ENCODE results near the gene SLC23A1. TPM values are rescaled to one million over a fixed set of nuclear protein-coding genes. Genes with fewer than 3 reads are reported as not detected.

SLC23A1 gene
- total and polyA plus RNA-seq, 4 donors, result 10.0 to 18.0 (median 17.4) TPM

- TF ChIP-seq YY1 (IDR thresholded peaks at IDR 0.05), result no peak
- TF ChIP-seq HNF4A (conservative IDR thresholded peaks at IDR 0.05), result no peak
- TF ChIP-seq, protein P1, sequence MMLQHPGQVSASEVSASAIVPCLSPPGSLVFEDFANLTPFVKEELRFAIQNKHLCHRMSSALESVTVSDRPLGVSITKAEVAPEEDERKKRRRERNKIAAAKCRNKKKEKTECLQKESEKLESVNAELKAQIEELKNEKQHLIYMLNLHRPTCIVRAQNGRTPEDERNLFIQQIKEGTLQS (IDR thresholded peaks at IDR 0.05), result no peak
- TF ChIP-seq MAX (IDR thresholded peaks at IDR 0.05), result no peak
- H3K36me3 ChIP-seq (ENCODE audit: control insufficient read depth in 4 of 4, insufficient read depth in 3 of 4, low read depth in 1 of 4, low read length in 3 of 4), result peaks cover 0 to 1% (median 0%) of the 10 kb centered on the region in 4 donors
- no peaks in the 10 kb centered on the region for H3K9me3 ChIP-seq (ENCODE audit: control insufficient read depth in 4 of 4, low read length in 3 of 4)
- peak overlapping the region; percentile 29 to 71 for H3K27ac ChIP-seq (ENCODE audit: low read depth in 1 of 2, low read length in 2 of 2)
- peak overlapping the region in 1 of 3 donors; percentile 76 for H3K4me3 ChIP-seq (ENCODE audit: low read depth in 1 of 3, low read length in 3 of 3)
- no peak for DNase-seq (ENCODE audit: low spot score)
- peaks cover 16 to 41% (median 35%) of the 10 kb centered on the region in 4 donors for H3K4me1 ChIP-seq (ENCODE audit: control insufficient read depth in 4 of 4, insufficient read depth in 4 of 4, low read length in 3 of 4)
- H3K27me3 ChIP-seq (ENCODE audit: control insufficient read depth in 4 of 4, insufficient read depth in 4 of 4, low read length in 3 of 4), result no peaks in the 10 kb centered on the region
- peak overlapping the region; percentile 4 to 91 for H3K9ac ChIP-seq (ENCODE audit: low read depth in 1 of 2, low read length in 2 of 2)
- WGBS, result 84% methylated on average over 9 of the region's 9 CpGs
These were observed 1.5 kb upstream of the SLC23A1 start for GRCh38 chr5:139384591-139385051.

DNA sequence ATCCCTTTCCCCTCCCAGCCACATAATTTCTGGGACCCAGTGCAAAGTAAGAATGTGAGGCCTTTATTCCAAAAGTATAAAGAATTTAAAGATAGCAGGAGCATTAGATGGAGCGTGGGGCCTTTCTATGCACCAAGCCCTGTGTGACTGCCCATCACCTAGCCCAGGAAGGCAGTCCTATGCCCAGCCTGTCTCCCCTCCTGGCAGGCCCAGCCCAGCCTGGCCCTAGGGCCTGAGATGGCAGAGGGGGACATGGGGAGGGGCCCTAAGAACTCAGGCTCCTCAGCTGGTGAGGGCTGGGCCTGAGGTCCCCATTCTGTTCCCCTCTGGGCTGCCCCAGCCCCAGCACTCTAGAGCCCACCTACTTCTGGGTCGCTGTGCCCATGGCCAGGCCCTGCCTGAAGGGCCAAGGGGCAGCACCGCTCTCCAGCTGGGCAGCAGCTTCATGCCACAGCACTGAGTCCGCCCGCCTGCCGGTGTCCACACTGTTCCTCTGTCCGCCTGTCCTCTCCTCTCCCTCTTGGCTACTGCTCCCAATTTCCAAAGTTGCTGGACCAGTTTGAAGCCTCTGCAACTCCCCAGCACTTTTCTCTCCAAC is 995 bp upstream of the SLC23A1 start:
- Histone ChIP-seq H3K27me3 (ENCODE audit: control insufficient read depth in 4 of 4, insufficient read depth in 4 of 4, low read length in 3 of 4) (no peaks in the 10 kb centered on the region), H3K4me1 (ENCODE audit: control insufficient read depth in 4 of 4, insufficient read depth in 4 of 4, low read length in 3 of 4) (peaks cover 16 to 41% (median 35%) of the 10 kb centered on the region in 4 donors), H3K27ac (ENCODE audit: low read depth in 1 of 2, low read length in 2 of 2) (peak overlapping the region; percentile 29 to 46), H3K9ac (ENCODE audit: low read depth in 1 of 2, low read length in 2 of 2) (no peak overlapping the region), H3K4me3 (ENCODE audit: low read depth in 1 of 3, low read length in 3 of 3) (no peak overlapping the region), H3K9me3 (ENCODE audit: control insufficient read depth in 4 of 4, low read length in 3 of 4) (no peaks in the 10 kb centered on the region), H3K36me3 (ENCODE audit: control insufficient read depth in 4 of 4, insufficient read depth in 3 of 4, low read depth in 1 of 4, low read length in 3 of 4) (peaks cover 0 to 4% (median 3%) of the 10 kb centered on the region in 4 donors)
- no peak for TF ChIP-seq FOXA2 (IDR thresholded peaks at IDR 0.05)
- TF ChIP-seq GABPA (IDR thresholded peaks at IDR 0.05 in 1 of 2, conservative IDR thresholded peaks at IDR 0.05 in 1 of 2), result no peak
- no peak for TF ChIP-seq EGR1 (IDR thresholded peaks at IDR 0.05; ENCODE audit: low read depth in 2 of 2)
- TF ChIP-seq, protein P1 (IDR thresholded peaks at IDR 0.05), result no peak
- TF ChIP-seq HNF4G (IDR thresholded peaks at IDR 0.05), result no peak
- TF ChIP-seq SP1 (IDR thresholded peaks at IDR 0.05), result no peak
- TF ChIP-seq TAF1 (conservative IDR thresholded peaks at IDR 0.05), result no peak
- WGBS, result 78% methylated on average over 7 of the region's 7 CpGs
- no peak for DNase-seq (ENCODE audit: low spot score)

DNA sequence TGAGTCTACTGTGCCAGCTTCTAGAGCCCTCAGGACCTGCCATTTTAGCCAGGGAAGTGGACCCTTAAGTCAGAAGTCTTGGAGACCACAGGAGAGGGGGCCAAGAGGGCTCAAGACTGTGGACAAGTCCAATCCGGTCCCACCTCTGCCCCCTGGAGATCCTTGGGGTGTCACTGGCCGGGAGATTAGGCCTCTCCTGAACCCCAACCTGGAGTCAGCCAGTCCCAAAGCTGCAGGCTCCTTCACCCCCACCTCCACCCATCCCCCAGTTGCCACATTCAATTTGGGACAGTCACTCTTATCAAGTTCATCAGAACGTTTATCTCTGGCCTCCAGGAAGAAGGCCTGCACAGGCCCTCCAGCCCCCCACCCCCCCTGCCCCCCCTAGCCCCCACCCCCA is 290 bp downstream of the SLC23A1 start:
- Histone ChIP-seq H3K27ac (ENCODE audit: low read depth in 1 of 2, low read length in 2 of 2) (peak overlapping the region; percentile 29 to 38), H3K9ac (ENCODE audit: low read depth in 1 of 2, low read length in 2 of 2) (peak overlapping the region in 1 of 2 donors; percentile 30), H3K4me1 (ENCODE audit: control insufficient read depth in 4 of 4, insufficient read depth in 4 of 4, low read length in 3 of 4) (peaks cover 16 to 41% (median 35%) of the 10 kb centered on the region in 4 donors), H3K36me3 (ENCODE audit: control insufficient read depth in 4 of 4, insufficient read depth in 3 of 4, low read depth in 1 of 4, low read length in 3 of 4) (peaks cover 0 to 12% (median 8%) of the 10 kb centered on the region in 4 donors), H3K27me3 (ENCODE audit: control insufficient read depth in 4 of 4, insufficient read depth in 4 of 4, low read length in 3 of 4) (no peaks in the 10 kb centered on the region), H3K9me3 (ENCODE audit: control insufficient read depth in 4 of 4, low read length in 3 of 4) (no peaks in the 10 kb centered on the region), H3K4me3 (ENCODE audit: low read depth in 1 of 3, low read length in 3 of 3) (peak overlapping the region; percentile 19 to 61 (median 59))
- no peak for DNase-seq (ENCODE audit: low spot score)
- 30% methylated on average over 3 of the region's 3 CpGs for WGBS
- no peak for TF ChIP-seq RAD21 (IDR thresholded peaks at IDR 0.05)
- TF ChIP-seq NR2F2 (IDR thresholded peaks at IDR 0.05), result no peak
- TF ChIP-seq YY1 (IDR thresholded peaks at IDR 0.05), result no peak
- no peak for TF ChIP-seq RXRA (IDR thresholded peaks at IDR 0.05)
- TF ChIP-seq FOXA2 (IDR thresholded peaks at IDR 0.05), result no peak
- no peak for TF ChIP-seq HNF4A (conservative IDR thresholded peaks at IDR 0.05)

All from liver (tissue), 9 donors.